ENCODE results near the gene VCX. TPM values are rescaled to one million over a fixed set of nuclear protein-coding genes. Genes with fewer than 3 reads are reported as not detected.

VCX gene
- total RNA-seq, 1 donor from 2014 or later = not detected

DNA sequence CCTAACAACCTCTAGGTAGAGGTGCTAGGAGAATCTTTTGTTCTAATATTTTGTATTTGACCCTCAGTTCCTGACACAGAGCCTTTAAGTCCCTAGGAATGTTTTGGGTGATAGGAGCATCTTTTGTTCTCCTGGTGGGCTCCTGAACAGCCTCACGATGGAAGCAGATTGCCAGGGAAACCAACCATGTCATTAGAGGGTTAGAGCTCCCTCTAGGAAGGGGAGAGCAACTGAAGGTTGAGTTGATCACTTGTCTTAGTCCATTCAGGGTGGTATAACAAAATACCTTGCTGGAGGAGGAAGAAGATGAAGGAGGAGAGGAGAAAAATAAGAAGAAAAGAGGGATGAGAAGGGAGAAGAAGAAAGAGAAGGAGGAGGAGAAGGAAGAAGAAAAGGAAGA, 9.2 kb downstream of the VCX start:
- Histone ChIP-seq H3K27me3 (no peaks in the 10 kb centered on the region), H3K36me3 (no peaks in the 10 kb centered on the region), H3K27ac (no peak overlapping the region), H3K4me1 (no peaks in the 10 kb centered on the region), H3K4me3 (no peak overlapping the region), H3K9me3 (no peaks in the 10 kb centered on the region)
- intact Hi-C loops (cut with DNase I) = no loop called here
- no peak for TF ChIP-seq CTCF (IDR thresholded peaks at IDR 0.05)
- DNase-seq (no peak), ATAC-seq (no peak)

DNA sequence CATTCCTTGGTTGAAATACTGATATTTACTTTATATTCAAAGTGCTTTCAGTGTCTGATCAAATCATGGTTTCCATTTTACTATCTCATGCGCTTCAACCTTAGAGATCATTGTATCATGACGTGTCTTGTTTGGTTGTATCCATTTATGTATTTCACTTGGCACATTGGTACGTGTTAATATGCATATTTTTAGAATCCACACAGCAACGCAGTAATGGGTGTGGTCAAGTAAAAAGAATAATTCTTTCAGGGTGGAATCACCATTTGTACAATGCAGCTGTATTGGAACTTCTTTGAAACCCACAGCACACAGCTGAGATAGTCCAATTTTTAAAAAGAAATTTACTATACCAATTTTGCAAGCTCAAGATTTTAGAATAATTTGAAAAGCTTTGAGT, 29.1 kb downstream of the VCX start:
- no peaks in the 10 kb centered on the region for H3K4me1 ChIP-seq
- H3K9me3 ChIP-seq = no peaks in the 10 kb centered on the region
- TF ChIP-seq CTCF (IDR thresholded peaks at IDR 0.05) = no peak
- no peaks in the 10 kb centered on the region for H3K36me3 ChIP-seq
- DNase-seq (no peak), ATAC-seq (no peak)
- H3K27me3 ChIP-seq = no peaks in the 10 kb centered on the region
- H3K4me3 ChIP-seq = no peak overlapping the region
- no peak overlapping the region for H3K27ac ChIP-seq
- intact Hi-C loops (cut with DNase I) = no loop called here

- intact Hi-C loops (cut with DNase I) = no loop called here
- DNase-seq = no peak
- Histone ChIP-seq H3K27ac (no peak overlapping the region), H3K36me3 (no peaks in the 10 kb centered on the region), H3K4me3 (no peak overlapping the region), H3K27me3 (no peaks in the 10 kb centered on the region), H3K9me3 (no peaks in the 10 kb centered on the region), H3K4me1 (no peaks in the 10 kb centered on the region)
- no peak for TF ChIP-seq CTCF (IDR thresholded peaks at IDR 0.05)
- no peak for ATAC-seq
Observed at GRCh38 chrX:7876957-7877356, 34.0 kb downstream of the VCX start.

GRCh38 chrX:7889135-7889534, 46.2 kb downstream of the VCX start:
- H3K4me1 ChIP-seq = no peaks in the 10 kb centered on the region
- DNase-seq (no peak), ATAC-seq (no peak)
- H3K36me3 ChIP-seq = no peaks in the 10 kb centered on the region
- no peak for TF ChIP-seq CTCF (IDR thresholded peaks at IDR 0.05)
- intact Hi-C loops (cut with DNase I) = no loop called here
- H3K27ac ChIP-seq = no peak overlapping the region
- no peaks in the 10 kb centered on the region for H3K27me3 ChIP-seq
- no peaks in the 10 kb centered on the region for H3K9me3 ChIP-seq
- H3K4me3 ChIP-seq = no peak overlapping the region

DNA sequence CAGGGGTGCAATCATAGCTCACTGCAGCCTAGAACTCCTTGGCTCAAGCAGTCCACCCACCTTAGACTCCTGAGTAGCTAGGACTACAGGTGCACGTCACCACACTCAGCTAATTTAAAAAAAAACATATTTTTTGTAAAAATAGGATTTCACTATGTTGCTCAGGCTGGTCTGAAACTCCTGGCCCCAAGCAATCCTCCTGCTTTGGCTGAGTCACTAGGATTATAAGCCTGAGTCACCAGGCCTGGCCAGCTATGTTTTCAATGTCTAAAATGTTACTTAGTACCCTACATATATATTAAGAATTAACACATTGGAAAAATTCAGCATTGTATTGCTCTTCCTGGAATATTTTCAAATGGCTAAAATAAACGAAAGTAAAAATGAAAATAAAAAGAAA, 46.7 kb downstream of the VCX start:
- H3K27me3 ChIP-seq = no peaks in the 10 kb centered on the region

More for the DNA sequence above, 46.7 kb downstream of the VCX start:
- TF ChIP-seq CTCF (IDR thresholded peaks at IDR 0.05) = no peak
- Histone ChIP-seq H3K36me3 (no peaks in the 10 kb centered on the region), H3K27ac (no peak overlapping the region), H3K4me3 (no peak overlapping the region), H3K4me1 (no peaks in the 10 kb centered on the region), H3K9me3 (no peaks in the 10 kb centered on the region)
- intact Hi-C loops (cut with DNase I) = no loop called here
- ATAC-seq = no peak
- DNase-seq = no peak
